ENCODE results near the gene FYN.

DNA sequence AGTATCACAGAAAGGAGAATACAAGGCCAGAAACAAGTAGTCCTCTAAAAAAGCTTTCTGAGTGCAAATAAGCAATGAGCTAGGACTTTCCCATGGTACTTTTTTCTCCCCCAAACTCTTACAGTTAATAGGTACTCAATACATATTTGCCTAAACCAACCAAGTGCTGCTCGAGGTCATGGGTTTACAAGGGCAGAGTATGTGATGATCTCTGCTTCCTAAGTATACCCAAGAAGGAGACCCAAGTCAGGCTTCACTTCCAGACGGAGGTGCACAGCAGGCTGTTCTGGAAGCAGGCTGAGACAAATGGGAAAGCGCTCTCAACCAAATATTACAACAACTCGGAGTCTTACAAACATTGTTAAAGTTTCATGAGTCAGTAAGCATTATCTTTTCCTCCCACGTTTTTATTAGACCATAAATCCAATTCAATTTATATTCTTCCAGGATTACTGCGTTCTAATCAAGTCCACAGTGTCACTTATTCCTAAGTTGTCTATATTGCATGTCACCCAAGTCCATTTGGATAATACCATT is 8.1 kb downstream of the FYN start:
- TF ChIP-seq ZSCAN16 (tag by site-specific recombination; IDR thresholded peaks at IDR 0.05) (no peak), REPIN1 (tag by site-specific recombination; IDR thresholded peaks at IDR 0.05; ENCODE audit: low read depth) (no peak), ZNF10 (tag by site-specific recombination; IDR thresholded peaks at IDR 0.05) (no peak), SP3 (tag by site-specific recombination; IDR thresholded peaks at IDR 0.05) (no peak)
- TF ChIP-seq, protein P1, sequence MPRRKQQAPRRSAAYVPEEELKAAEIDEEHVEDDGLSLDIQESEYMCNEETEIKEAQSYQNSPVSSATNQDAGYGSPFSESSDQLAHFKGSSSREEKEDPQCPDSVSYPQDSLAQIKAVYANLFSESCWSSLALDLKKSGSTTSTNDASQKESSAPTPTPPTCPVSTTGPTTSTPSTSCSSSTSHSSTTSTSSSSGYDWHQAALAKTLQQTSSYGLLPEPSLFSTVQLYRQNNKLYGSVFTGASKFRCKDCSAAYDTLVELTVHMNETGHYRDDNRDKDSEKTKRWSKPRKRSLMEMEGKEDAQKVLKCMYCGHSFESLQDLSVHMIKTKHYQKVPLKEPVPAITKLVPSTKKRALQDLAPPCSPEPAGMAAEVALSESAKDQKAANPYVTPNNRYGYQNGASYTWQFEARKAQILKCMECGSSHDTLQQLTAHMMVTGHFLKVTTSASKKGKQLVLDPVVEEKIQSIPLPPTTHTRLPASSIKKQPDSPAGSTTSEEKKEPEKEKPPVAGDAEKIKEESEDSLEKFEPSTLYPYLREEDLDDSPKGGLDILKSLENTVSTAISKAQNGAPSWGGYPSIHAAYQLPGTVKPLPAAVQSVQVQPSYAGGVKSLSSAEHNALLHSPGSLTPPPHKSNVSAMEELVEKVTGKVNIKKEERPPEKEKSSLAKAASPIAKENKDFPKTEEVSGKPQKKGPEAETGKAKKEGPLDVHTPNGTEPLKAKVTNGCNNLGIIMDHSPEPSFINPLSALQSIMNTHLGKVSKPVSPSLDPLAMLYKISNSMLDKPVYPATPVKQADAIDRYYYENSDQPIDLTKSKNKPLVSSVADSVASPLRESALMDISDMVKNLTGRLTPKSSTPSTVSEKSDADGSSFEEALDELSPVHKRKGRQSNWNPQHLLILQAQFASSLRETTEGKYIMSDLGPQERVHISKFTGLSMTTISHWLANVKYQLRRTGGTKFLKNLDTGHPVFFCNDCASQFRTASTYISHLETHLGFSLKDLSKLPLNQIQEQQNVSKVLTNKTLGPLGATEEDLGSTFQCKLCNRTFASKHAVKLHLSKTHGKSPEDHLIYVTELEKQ (tag by site-specific recombination; IDR thresholded peaks at IDR 0.05; ENCODE audit: borderline replicate concordance), result no peak
- TF ChIP-seq, protein P2, sequence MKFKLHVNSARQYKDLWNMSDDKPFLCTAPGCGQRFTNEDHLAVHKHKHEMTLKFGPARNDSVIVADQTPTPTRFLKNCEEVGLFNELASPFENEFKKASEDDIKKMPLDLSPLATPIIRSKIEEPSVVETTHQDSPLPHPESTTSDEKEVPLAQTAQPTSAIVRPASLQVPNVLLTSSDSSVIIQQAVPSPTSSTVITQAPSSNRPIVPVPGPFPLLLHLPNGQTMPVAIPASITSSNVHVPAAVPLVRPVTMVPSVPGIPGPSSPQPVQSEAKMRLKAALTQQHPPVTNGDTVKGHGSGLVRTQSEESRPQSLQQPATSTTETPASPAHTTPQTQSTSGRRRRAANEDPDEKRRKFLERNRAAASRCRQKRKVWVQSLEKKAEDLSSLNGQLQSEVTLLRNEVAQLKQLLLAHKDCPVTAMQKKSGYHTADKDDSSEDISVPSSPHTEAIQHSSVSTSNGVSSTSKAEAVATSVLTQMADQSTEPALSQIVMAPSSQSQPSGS (tag by site-specific recombination; IDR thresholded peaks at IDR 0.05; ENCODE audit: low read depth), result no peak
- TF ChIP-seq, protein P3, sequence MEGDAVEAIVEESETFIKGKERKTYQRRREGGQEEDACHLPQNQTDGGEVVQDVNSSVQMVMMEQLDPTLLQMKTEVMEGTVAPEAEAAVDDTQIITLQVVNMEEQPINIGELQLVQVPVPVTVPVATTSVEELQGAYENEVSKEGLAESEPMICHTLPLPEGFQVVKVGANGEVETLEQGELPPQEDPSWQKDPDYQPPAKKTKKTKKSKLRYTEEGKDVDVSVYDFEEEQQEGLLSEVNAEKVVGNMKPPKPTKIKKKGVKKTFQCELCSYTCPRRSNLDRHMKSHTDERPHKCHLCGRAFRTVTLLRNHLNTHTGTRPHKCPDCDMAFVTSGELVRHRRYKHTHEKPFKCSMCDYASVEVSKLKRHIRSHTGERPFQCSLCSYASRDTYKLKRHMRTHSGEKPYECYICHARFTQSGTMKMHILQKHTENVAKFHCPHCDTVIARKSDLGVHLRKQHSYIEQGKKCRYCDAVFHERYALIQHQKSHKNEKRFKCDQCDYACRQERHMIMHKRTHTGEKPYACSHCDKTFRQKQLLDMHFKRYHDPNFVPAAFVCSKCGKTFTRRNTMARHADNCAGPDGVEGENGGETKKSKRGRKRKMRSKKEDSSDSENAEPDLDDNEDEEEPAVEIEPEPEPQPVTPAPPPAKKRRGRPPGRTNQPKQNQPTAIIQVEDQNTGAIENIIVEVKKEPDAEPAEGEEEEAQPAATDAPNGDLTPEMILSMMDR (tag by site-specific recombination; IDR thresholded peaks at IDR 0.05), result no peak

Data from HEK293 (cell line).